OCI-M2 (cell line): Measurements from ENCODE around the gene MTMR3.

Source experiments
- DNase-seq: peaks from one replicate; lab custom pipeline; 2025; ENCODE audit not compliant: unreplicated experiment; lab: John Stamatoyannopoulos, UW

Gene MTMR3

DNA sequence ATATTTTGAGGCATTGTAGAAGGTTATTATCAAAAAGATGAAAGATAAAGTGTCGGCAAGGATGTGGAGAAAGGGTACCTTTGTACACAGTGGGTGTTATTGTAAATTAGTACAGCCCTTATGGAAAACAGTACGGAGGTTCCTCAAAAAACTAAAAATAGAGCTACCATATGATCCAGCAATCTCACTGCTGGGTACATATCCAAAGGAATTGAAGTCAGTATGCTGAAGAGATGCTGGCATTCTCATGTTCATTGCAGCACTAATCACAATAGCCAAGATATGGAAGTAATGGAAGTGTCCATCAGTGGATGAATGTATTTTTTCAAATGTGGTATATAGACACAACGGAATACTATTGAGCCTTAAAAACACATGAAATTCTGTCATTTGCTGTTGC, 15.1 kb upstream of the MTMR3 start:
- no peak for DNase-seq

DNA sequence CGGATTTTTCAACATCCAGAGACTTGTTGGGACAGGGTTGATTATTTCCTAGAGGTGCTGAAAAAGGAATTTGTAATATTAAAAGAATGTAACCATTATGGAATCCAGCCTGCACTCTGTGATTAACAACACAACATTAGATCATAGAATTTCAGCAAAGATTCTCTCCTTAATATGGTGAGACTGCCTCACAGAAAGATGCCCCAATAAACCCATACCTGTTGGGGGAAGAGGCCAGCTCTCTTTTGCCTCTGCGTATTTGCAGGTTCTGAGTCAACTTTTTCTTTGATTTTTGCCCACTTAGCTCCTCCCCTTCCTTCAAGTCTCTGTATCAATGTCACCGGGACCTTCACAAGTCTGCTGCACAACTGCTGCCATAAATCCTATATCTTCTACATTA, 12.4 kb upstream of the MTMR3 start:
- no peak for DNase-seq

DNA sequence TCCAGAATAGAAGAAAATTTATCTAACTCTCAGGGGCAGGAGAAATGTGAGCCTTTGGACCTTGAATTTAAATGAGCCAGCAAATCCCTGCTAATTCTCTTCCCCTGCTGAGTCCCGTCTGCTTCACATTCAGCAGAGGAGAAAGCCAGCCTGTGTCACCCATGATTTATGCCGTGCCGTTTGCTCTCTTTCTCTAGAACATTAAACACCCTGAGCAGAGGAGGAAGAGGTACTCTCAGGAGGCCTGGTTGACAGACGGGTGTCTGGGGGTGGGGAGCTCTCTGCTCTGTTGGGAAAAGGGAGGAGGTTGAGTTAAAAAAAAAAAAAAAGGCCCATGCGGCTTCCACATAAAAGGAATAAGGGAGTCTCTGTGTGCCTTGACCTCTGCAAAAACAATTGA, 11.3 kb upstream of the MTMR3 start:
- no peak for DNase-seq

DNA sequence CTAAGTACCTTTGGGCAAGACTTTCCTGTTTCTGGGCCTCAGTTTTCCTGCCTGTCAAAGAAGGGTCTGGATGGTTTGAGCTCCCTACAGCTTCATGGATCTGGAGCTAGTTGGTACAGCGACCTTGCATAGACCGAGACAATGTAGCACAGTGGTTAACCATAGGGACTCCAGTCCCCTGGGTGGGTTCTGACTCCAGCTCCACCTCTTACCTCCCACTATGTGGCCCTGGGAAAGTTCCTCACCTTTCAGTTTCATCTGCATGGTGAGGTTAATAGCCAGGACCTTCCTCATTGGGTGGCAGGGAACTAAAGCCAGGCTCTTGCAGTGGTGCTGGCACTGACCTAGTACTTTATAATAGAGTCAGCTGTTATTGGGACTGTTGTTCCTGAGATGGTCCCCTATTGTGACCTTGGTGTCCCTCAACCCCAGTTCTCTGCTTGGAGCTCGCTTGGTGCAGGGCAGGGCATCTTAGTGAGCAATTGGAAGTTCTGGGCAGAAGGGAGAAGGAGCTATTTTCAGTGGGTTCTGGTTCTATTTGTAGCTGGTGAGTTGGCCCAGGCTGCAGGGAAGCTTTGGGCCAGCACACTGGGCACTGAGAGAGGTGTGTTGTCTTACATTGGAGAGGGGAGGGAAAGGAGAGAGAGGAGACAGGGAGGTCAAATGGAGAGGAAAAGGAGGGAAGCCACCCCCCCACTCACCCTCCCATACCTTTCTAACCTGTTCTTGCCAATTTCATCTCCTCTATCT, 10.7 kb upstream of the MTMR3 start:
- DNase-seq, result no peak

- no peak for DNase-seq
Measured at GRCh38 chr22:29872989-29873388, 10.0 kb upstream of the MTMR3 start.

DNA sequence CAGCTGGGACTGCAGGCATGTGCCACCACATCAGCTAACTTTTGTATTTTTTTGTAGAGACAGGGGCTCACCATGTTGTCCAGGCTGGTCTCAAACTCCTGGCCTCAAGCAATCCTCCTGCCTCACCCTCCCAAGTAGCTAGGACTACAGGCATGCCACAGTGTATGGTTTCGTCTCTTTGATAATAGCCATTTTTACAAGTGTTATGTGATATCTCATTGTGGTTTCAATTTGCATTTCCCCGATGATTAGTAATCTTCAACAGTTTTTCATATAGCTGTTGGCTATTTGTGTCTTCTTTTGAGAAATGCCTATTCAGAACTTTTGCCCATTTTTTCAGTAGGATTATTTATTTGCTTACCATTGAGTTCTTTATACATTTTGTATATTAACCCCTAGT, 9.0 kb upstream of the MTMR3 start:
- no peak for DNase-seq

DNA sequence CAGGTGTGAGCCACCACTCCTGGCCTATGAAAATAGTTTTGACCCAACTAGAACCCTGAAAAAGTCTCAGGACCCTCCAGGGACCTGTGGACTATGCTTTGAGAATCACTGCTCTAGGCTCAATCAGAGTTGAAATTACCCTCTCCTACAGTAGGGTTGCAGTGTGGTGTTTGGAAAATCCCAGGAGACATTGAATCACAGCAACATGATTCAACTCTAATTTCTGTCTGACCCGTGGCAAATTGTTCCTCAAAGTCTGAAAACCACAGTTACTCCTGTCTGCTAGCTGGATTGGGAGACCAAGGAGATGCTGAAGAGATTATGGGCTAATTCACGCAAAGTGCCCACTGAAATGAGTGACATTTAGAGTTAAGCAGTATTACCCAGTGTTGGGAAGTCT, 5.4 kb upstream of the MTMR3 start:
- DNase-seq, result no peak

DNA sequence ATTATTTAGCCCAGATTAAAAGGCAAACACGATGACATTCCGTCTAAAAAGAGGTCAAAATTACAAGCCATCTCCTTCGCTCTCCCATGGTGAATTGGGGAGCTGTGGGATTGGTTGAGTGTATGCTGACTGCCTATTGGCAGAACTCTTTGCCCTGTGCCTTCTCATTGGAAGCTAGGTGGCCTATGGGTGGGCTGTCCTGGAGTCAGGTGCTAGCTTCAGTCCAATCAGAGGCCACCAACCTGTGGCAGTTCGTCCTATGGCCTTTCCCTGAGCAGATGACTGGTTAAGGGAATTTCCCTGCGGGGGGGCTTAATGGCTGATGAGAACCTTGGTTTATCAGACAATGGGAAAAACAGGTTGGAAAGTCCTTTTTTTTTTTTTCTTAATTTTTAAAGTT, 3.2 kb upstream of the MTMR3 start:
- DNase-seq, result no peak

DNA sequence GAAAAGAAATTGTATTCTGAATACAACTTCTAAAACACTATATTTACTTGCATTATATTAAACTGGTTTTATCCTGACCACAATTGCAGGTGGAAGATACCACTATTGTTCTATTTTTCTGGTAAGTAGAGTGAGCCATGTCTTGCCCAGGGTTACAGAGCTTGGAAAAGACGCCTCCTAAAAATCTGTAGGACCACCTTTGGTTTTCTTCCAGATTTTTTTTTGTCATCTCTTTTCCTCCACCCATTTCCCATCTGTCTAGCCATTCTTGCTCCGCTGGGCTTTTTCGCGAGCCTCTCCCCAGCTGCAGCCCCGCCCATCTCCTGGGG, 294 bp upstream of the MTMR3 start:
- no peak for DNase-seq

- no peak for DNase-seq
Measured at GRCh38 chr22:29883775-29884097, 762 bp downstream of the MTMR3 start.

DNA sequence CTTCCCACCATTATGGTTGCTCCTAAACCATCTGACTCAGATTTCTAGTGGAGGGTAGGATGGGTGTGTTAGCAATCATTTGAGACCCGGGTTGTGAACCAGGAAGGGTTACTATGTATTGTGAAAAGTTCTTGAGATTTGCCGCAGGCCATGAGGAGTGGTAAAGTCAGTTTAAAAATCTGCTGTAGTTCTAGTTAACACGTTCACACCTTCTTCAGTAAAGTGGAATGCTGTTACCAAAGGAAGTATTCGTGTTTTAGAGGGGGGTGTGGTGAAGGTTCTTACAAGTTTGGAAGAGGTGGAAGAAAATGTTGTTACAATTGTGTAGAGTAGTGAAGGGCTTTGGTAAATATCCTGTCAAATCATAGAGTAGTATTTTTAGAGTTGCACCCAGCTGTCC, 2.6 kb downstream of the MTMR3 start:
- DNase-seq, result no peak

DNA sequence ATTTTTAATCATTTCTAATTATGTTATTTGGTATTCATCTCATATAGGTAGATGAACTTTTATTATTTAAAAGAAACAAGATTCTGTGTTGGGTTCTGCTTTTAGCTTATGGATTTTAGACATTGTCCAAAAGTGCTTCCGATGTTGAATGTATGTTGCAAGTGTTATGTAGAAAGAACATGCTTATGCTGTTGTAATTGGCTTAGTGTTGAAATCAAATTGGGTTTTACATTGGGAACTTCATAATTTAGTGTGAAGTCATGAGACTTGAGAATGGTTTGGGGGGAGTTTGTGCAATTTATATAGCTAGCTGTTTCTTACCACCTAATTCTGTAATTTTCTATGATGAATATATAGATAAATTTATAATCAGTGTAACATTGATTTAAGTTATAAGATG, 3.6 kb downstream of the MTMR3 start:
- no peak for DNase-seq

GRCh38 chr22:29887358-29887757, 4.4 kb downstream of the MTMR3 start:
- no peak for DNase-seq

- no peak for DNase-seq
Measured at GRCh38 chr22:29890760-29891159, 7.8 kb downstream of the MTMR3 start.

GRCh38 chr22:29892315-29893156, 9.6 kb downstream of the MTMR3 start:
- no peak for DNase-seq

GRCh38 chr22:29901354-29901753, 18.4 kb downstream of the MTMR3 start:
- no peak for DNase-seq

GRCh38 chr22:29903371-29903770, 20.4 kb downstream of the MTMR3 start:
- no peak for DNase-seq

GRCh38 chr22:29904020-29904419, 21.0 kb downstream of the MTMR3 start:
- no peak for DNase-seq

GRCh38 chr22:29907753-29908515, 25.0 kb downstream of the MTMR3 start:
- DNase-seq, result peak; percentile 29

GRCh38 chr22:29912141-29912540, 29.2 kb downstream of the MTMR3 start:
- DNase-seq, result no peak

DNA sequence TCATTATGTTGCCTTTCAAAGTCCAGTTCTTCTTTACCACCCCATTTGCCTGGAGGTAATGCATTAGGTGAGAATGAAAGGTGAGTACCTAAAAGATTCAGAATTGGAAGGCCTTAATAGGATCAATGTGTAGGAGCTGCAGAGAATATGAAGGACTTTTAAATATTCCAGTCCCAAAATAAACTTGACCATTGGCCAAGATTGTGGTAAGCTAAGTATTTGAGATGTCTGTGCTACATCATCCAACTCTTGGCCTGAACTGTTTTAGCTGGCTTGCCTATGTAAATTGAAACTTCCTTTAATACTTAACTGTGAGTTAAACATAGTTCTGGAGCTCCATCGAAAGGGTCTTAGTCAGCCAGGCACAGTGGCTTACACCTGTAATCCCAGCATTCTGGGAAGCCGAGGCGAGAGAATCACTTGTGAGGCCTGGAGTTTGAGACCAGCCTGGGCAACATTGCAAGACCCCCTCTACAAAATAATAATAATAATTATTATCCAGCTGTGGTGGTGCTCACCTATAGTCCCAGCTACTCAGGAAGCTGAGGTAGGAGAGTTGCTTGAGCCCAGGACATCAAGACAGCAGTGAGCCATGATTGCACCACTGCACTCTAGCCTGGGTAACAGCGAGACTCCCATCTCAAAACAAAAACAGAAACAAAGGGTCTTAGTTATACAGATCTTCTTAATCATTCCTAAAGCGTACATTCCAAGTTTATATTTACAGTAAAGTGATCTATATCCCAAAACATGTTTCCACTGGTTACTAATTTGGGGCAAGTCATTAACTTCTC, 29.8 kb downstream of the MTMR3 start:
- no peak for DNase-seq
